ENCODE data around the gene MAP2K6. TPM values are rescaled to one million over a fixed set of nuclear protein-coding genes. Genes with fewer than 3 reads are reported as not detected.

Gene MAP2K6
- total and polyA plus RNA-seq, 2 experiments from 2014 or later, result 3.3 to 13.2 TPM

DNA sequence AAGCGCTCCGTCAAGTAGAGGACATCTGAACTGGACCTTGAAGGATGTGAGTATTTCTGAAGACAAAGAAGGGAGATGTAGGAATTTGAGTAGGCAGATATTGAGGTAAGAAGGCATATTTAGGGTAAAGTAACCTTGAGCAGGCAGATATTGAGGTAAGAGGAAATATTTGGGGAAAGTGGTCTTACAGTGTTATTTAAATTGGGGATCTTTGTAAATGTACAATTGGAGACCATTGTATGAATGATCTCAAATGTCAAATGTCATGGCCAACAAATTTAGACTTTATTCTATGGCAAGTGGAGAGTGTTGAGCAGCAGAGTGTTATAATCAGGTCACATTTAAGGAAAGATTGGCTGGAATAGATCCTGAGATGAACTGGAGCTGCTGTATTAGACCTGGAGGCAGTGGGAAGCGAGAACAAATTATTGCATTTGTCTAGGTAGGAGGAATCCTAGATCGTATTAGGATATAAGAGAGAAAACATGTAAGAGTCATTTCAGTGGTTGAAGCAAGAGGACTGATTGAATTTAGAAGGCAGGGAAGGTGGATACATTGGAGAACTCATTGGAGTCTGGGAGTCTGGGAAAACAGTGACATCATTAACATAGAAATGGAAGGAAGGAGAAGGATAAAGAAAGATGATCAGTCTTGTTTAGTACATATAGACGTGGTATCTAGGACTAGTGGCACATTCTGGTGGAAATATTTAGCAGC lies 165.6 kb downstream of the MAP2K6 start:
- H3K4me2 ChIP-seq, result no peak overlapping the region
- no peaks in the 10 kb centered on the region for H3K9me3 ChIP-seq (ENCODE audit: low read depth)
- 95% methylated on average over 5 of the region's 5 CpGs for WGBS (ENCODE audit: low lambda C conversion rate, missing lambda C conversion rate)
- H3K36me3 ChIP-seq (replicated peaks; ENCODE audit: insufficient read depth, low read depth), result no peaks in the 10 kb centered on the region
- H3K4me3 ChIP-seq, result no peak overlapping the region
- no peak overlapping the region for H2AFZ ChIP-seq
- no peaks in the 10 kb centered on the region for H3K27me3 ChIP-seq
- no peaks in the 10 kb centered on the region for H4K20me1 ChIP-seq (ENCODE audit: insufficient read depth, poor library complexity, severe bottlenecking)
- H3K79me2 ChIP-seq, result no peaks in the 10 kb centered on the region
- H3K9me2 ChIP-seq (replicated peaks; ENCODE audit: insufficient read depth), result no peaks in the 10 kb centered on the region
- TF ChIP-seq, protein P1, sequence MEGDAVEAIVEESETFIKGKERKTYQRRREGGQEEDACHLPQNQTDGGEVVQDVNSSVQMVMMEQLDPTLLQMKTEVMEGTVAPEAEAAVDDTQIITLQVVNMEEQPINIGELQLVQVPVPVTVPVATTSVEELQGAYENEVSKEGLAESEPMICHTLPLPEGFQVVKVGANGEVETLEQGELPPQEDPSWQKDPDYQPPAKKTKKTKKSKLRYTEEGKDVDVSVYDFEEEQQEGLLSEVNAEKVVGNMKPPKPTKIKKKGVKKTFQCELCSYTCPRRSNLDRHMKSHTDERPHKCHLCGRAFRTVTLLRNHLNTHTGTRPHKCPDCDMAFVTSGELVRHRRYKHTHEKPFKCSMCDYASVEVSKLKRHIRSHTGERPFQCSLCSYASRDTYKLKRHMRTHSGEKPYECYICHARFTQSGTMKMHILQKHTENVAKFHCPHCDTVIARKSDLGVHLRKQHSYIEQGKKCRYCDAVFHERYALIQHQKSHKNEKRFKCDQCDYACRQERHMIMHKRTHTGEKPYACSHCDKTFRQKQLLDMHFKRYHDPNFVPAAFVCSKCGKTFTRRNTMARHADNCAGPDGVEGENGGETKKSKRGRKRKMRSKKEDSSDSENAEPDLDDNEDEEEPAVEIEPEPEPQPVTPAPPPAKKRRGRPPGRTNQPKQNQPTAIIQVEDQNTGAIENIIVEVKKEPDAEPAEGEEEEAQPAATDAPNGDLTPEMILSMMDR (IDR thresholded peaks at IDR 0.05; ENCODE audit: poor library complexity), result no peak
- TF ChIP-seq EZH2 (IDR thresholded peaks at IDR 0.05; ENCODE audit: borderline replicate concordance) (no peak), EZH2phosphoT487 (IDR thresholded peaks at IDR 0.05; ENCODE audit: low read depth, severe bottlenecking, unreplicated experiment) (no peak)
- no peak for DNase-seq (ENCODE audit: low spot score)
- no peak overlapping the region for H3K27ac ChIP-seq
- H3K4me1 ChIP-seq (ENCODE audit: insufficient read depth), result no peaks in the 10 kb centered on the region

DNA sequence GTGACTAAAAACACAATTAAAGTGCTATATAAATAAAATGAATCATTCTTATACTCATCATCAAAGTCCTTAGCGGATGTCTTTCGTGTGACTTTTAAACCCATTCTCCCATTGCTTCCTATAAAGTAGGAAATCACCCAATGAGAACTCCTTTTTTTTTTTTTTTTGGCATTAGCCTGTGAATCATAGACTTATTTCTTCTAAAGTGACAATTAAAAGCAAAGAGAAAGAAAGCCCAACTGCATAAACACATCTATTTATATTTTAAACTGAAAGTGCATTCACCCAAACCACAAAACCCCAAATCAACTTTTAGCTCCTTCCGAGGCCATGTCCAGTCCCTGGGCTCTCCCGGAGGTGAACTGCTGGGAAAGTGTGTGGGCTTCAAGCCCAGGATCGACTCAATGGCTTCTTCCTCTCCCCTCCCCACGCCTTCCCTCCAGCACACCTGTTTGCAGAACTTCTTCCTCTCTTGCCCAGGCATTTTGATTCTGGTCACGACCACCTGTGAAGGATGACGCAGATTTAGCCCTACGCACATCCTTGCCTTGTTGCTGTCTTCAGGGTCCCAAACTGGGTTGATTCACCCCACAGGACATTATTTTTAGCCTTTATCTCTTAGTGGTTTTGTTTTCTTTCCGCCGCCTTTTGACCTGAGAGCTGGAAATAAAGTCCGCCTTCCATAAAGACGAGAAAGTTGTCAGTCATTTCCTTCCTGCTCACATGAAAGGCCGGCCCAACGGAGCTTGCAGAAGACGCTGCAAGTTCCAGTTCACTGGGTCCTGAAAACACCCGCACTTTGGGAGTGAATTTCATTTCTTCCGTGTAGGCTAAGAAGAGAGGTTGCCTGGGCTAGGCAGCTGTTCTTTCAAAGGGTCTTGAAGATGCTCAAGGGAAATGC lies 166.8 kb downstream of the MAP2K6 start:
- H3K36me3 ChIP-seq (replicated peaks; ENCODE audit: insufficient read depth, low read depth), result no peaks in the 10 kb centered on the region
- no peaks in the 10 kb centered on the region for H4K20me1 ChIP-seq (ENCODE audit: insufficient read depth, poor library complexity, severe bottlenecking)
- H3K9me3 ChIP-seq (ENCODE audit: low read depth), result no peaks in the 10 kb centered on the region
- H3K9me2 ChIP-seq (replicated peaks; ENCODE audit: insufficient read depth), result no peaks in the 10 kb centered on the region
- no peak overlapping the region for H3K27ac ChIP-seq
- no peak for DNase-seq (ENCODE audit: low spot score)
- H2AFZ ChIP-seq, result no peak overlapping the region
- H3K4me3 ChIP-seq, result no peak overlapping the region
- 87% methylated on average over 18 of the region's 18 CpGs for WGBS (ENCODE audit: low lambda C conversion rate, missing lambda C conversion rate)
- no peak overlapping the region for H3K4me2 ChIP-seq
- H3K4me1 ChIP-seq (ENCODE audit: insufficient read depth), result no peaks in the 10 kb centered on the region
- no peaks in the 10 kb centered on the region for H3K79me2 ChIP-seq
- no peaks in the 10 kb centered on the region for H3K27me3 ChIP-seq
- TF ChIP-seq, protein P1 (IDR thresholded peaks at IDR 0.05; ENCODE audit: poor library complexity), result no peak
- TF ChIP-seq EZH2phosphoT487 (IDR thresholded peaks at IDR 0.05; ENCODE audit: low read depth, severe bottlenecking, unreplicated experiment), result no peak
- no peak for TF ChIP-seq EZH2 (IDR thresholded peaks at IDR 0.05; ENCODE audit: borderline replicate concordance)

DNA sequence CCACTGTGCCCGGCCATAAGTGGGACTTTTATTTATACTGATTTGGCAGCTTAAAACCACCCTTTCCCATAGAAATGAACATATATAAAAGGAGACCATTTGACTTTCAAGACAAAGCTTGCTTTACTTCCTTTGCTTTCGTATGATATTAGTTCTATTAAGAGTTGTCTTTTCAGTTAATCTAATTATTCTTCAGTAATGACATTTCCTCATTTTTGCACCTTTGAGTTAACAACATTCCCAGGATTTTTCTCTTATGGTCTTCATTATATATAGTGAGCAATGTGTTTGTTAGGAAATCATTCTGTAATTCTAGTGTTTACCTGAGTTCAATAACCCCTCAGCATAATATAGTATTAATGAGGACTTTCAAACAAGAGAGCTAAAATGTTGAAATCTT lies 173.8 kb downstream of the MAP2K6 start:
- no peaks in the 10 kb centered on the region for H3K9me2 ChIP-seq (replicated peaks; ENCODE audit: insufficient read depth)
- no peaks in the 10 kb centered on the region for H3K27me3 ChIP-seq
- no peaks in the 10 kb centered on the region for H3K79me2 ChIP-seq
- H4K20me1 ChIP-seq (ENCODE audit: insufficient read depth, poor library complexity, severe bottlenecking), result no peaks in the 10 kb centered on the region
- no peak overlapping the region for H3K4me2 ChIP-seq
- no peaks in the 10 kb centered on the region for H3K9me3 ChIP-seq (ENCODE audit: low read depth)
- no peak overlapping the region for H3K27ac ChIP-seq
- no peak overlapping the region for H2AFZ ChIP-seq
- no peak for DNase-seq (ENCODE audit: low spot score)
- no peaks in the 10 kb centered on the region for H3K4me1 ChIP-seq (ENCODE audit: insufficient read depth)
- no peak overlapping the region for H3K4me3 ChIP-seq
- TF ChIP-seq, protein P1 (IDR thresholded peaks at IDR 0.05; ENCODE audit: poor library complexity), result no peak
- TF ChIP-seq EZH2 (IDR thresholded peaks at IDR 0.05; ENCODE audit: borderline replicate concordance), result no peak
- no peaks in the 10 kb centered on the region for H3K36me3 ChIP-seq (replicated peaks; ENCODE audit: insufficient read depth, low read depth)
- 72% methylated on average over 2 of the region's 2 CpGs for WGBS (ENCODE audit: low lambda C conversion rate, missing lambda C conversion rate)

Data from hepatocyte (in vitro differentiated cells).